GM19099 (cell line): ENCODE measurements around the gene CPA2.

Source experiments
- POLR2A ChIP-seq: IDR thresholded peaks from 3 replicates; pipeline ENCODE4 v1.6.1; 2011; ENCODE audit warnings: low read depth; ENCODE audit not compliant: insufficient read length; ENCODE audit errors: extremely low read depth

The CPA2 gene

GRCh38 chr7:130297628-130298543 lies 31.2 kb downstream of the CPA2 start:
- no peak for TF ChIP-seq POLR2A

GRCh38 chr7:130298544-130299326 lies 32.1 kb downstream of the CPA2 start:
- no peak for TF ChIP-seq POLR2A

GRCh38 chr7:130299866-130300265 lies 33.2 kb downstream of the CPA2 start:
- no peak for TF ChIP-seq POLR2A

GRCh38 chr7:130301501-130302020 lies 34.9 kb downstream of the CPA2 start:
- no peak for TF ChIP-seq POLR2A

- no peak for TF ChIP-seq POLR2A
Measured at GRCh38 chr7:130302649-130303048, 36.0 kb downstream of the CPA2 start.

- no peak for TF ChIP-seq POLR2A
Measured at GRCh38 chr7:130303127-130303526, 36.5 kb downstream of the CPA2 start.

GRCh38 chr7:130303551-130303950 lies 36.9 kb downstream of the CPA2 start:
- no peak for TF ChIP-seq POLR2A

- TF ChIP-seq POLR2A, result no peak
Measured at GRCh38 chr7:130303982-130304381, 37.3 kb downstream of the CPA2 start.

GRCh38 chr7:130304878-130305277 lies 38.2 kb downstream of the CPA2 start:
- no peak for TF ChIP-seq POLR2A

GRCh38 chr7:130305433-130306042 lies 38.9 kb downstream of the CPA2 start:
- no peak for TF ChIP-seq POLR2A

GRCh38 chr7:130309986-130310385 lies 43.3 kb downstream of the CPA2 start:
- TF ChIP-seq POLR2A, result no peak

GRCh38 chr7:130314305-130314704 lies 47.6 kb downstream of the CPA2 start:
- no peak for TF ChIP-seq POLR2A

- TF ChIP-seq POLR2A, result no peak
Measured at GRCh38 chr7:130319541-130319940, 52.9 kb downstream of the CPA2 start.

- no peak for TF ChIP-seq POLR2A
Measured at GRCh38 chr7:130322615-130323014, 56.0 kb downstream of the CPA2 start.

- TF ChIP-seq POLR2A, result no peak
Measured at GRCh38 chr7:130324306-130324943, 57.8 kb downstream of the CPA2 start.
